Epidermal melanocyte (primary cell): ENCODE data around the gene TIMP3.
"Not testable (repeated sequence)": the region's sequence is repeated elsewhere in the genome, so short reads cannot be mapped to it uniquely, and the experiment has no call there.

Experiments
- DNase-seq: peaks from one replicate; pipeline ENCODE4 v3.0.0; 2011; ENCODE audit warnings: low spot score; ENCODE audit not compliant: insufficient read length

TIMP3 gene

GRCh38 chr22:32801537-32802236 is at the start of gene TIMP3:
TSS of gene TIMP3 (plus strand) at chr22:32801705. CDS start at chr22:32802002, 297 bp downstream.
- DNase-seq: peak; percentile 82

- DNase-seq: no peak
Measured at GRCh38 chr22:32752326-32752725, 49.2 kb upstream of the TIMP3 start.

GRCh38 chr22:32752816-32753520 is 48.5 kb upstream of the TIMP3 start:
- no peak for DNase-seq

- no peak for DNase-seq
Measured at GRCh38 chr22:32753591-32753990, 47.9 kb upstream of the TIMP3 start.

- no peak for DNase-seq
Measured at GRCh38 chr22:32754413-32755041, 47.0 kb upstream of the TIMP3 start.

GRCh38 chr22:32757086-32757762 is 44.3 kb upstream of the TIMP3 start:
- not testable (repeated sequence) for DNase-seq

- DNase-seq: no peak
Measured at GRCh38 chr22:32758866-32759385, 42.6 kb upstream of the TIMP3 start.

GRCh38 chr22:32760396-32760795 is 41.1 kb upstream of the TIMP3 start:
- no peak for DNase-seq

- no peak for DNase-seq
Measured at GRCh38 chr22:32760815-32761214, 40.7 kb upstream of the TIMP3 start.

- DNase-seq: no peak
Measured at GRCh38 chr22:32761251-32761903, 40.1 kb upstream of the TIMP3 start.

- no peak for DNase-seq
Measured at GRCh38 chr22:32764330-32765131, 37.0 kb upstream of the TIMP3 start.

GRCh38 chr22:32765132-32765618 is 36.3 kb upstream of the TIMP3 start:
- DNase-seq: no peak

GRCh38 chr22:32771756-32772155 is 29.7 kb upstream of the TIMP3 start:
- no peak for DNase-seq

GRCh38 chr22:32775957-32776356 is 25.5 kb upstream of the TIMP3 start:
- DNase-seq: no peak

- no peak for DNase-seq
Measured at GRCh38 chr22:32776397-32776796, 25.1 kb upstream of the TIMP3 start.

- no peak for DNase-seq
Measured at GRCh38 chr22:32776802-32777201, 24.7 kb upstream of the TIMP3 start.

- no peak for DNase-seq
Measured at GRCh38 chr22:32777987-32778386, 23.5 kb upstream of the TIMP3 start.

GRCh38 chr22:32780726-32781310 is 20.7 kb upstream of the TIMP3 start:
- DNase-seq: no peak

GRCh38 chr22:32781695-32782094 is 19.8 kb upstream of the TIMP3 start:
- DNase-seq: no peak
